NCI-H510A treated with DMSO at 0.1 percent for 48 hours (cell line): Measurements from ENCODE around the gene KRTAP12-1.
"Not testable (repeated sequence)": the region's sequence is repeated elsewhere in the genome, so short reads cannot be mapped to it uniquely, and the experiment has no call there.

Experiments
- DNase-seq: peaks from one replicate; lab custom pipeline; 2025; lab: John Stamatoyannopoulos, UW

Gene KRTAP12-1

DNA sequence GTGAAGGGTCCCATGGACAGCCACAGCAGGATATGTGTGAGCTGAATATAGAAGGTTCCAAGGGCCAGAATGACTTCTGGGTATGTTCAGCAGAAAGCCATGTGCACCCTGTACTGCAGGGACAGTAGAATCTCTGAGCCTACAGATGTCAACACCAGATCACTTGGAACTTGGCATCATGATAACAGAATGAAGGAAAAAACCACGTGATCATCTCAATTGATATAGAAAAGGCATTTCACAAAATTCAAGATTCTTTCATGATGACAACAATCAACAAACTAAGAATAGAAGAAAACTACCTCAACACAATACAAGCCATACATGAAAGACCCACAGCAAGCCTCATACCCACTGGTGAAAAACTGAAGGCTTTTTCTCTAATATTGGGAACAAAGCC is 14.4 kb downstream of the KRTAP12-1 start:
- no peak for DNase-seq

GRCh38 chr21:44666401-44667320 is 15.3 kb downstream of the KRTAP12-1 start, which contains the start of gene KRTAP12-2:
KRTAP12-2 (minus strand) TSS chr21:44666927; CDS start chr21:44666886, 41 bp downstream.
- no peak for DNase-seq

DNA sequence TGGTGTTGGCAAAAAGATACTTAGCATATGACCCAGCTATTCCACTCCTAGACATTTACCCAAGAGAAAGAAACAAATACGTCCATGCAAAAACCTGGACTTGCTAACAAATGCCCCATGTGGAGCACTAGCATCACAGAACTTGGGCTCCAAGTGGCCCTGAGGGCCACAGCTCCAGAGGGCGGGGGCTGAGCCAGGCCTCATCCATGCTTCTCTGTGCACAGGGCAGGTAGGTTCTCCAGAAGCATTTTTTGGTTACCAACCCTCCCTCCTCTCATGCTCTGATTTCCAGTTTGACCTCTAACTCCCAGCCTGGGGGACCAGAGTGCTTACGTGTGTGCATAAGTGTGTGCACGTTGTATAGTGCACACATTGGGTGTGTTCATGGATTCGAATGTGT is 17.3 kb downstream of the KRTAP12-1 start:
- no peak for DNase-seq

- not testable (repeated sequence) for DNase-seq
Measured at GRCh38 chr21:44661567-44661966, 20.4 kb downstream of the KRTAP12-1 start.

- DNase-seq = no peak
Measured at GRCh38 chr21:44658913-44659595, 22.9 kb downstream of the KRTAP12-1 start.

- DNase-seq = no peak
Measured at GRCh38 chr21:44658541-44658910, 23.4 kb downstream of the KRTAP12-1 start.

GRCh38 chr21:44657635-44658540 is 24.1 kb downstream of the KRTAP12-1 start, which contains the start of gene KRTAP12-3:
KRTAP12-3 (plus strand) TSS chr21:44657932; CDS start chr21:44657980, 48 bp downstream.
- DNase-seq = no peak

GRCh38 chr21:44656868-44657267 is 25.1 kb downstream of the KRTAP12-1 start:
- DNase-seq = no peak

DNA sequence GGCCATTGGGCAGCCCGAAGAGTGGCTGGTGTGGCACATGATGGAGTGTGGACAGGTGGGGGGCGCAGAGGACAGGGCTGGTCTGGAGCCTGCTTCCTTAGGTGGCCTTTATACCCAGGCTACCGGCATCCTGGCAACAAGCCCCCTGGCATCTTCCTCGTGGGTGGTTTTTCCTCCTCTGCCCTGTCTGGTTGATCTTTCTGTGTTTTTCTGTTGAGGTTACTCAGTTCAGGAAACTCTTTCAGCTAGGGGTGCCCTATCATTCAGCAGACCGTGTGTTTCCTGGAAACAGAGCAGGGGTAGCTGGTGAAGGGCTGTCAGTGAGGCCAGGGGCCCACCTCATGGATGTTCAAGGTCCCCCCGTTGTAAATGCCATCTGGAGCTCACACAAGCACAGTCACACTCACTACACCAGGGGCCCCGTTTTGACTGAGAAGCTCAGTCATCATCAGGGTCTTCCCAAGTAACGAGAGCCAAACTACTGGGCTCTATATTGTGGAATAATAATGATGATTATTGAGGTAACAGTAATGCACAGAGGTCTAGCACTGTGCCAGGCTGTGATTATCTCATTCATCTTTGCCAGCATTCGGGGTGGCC is 27.3 kb downstream of the KRTAP12-1 start, which contains the start of gene KRTAP12-4:
Gene KRTAP12-4, minus strand, starts transcription at position 84 of the 600 bp plus-strand sequence. Its CDS starts 45 bp downstream, at position 39.
- no peak for DNase-seq

DNA sequence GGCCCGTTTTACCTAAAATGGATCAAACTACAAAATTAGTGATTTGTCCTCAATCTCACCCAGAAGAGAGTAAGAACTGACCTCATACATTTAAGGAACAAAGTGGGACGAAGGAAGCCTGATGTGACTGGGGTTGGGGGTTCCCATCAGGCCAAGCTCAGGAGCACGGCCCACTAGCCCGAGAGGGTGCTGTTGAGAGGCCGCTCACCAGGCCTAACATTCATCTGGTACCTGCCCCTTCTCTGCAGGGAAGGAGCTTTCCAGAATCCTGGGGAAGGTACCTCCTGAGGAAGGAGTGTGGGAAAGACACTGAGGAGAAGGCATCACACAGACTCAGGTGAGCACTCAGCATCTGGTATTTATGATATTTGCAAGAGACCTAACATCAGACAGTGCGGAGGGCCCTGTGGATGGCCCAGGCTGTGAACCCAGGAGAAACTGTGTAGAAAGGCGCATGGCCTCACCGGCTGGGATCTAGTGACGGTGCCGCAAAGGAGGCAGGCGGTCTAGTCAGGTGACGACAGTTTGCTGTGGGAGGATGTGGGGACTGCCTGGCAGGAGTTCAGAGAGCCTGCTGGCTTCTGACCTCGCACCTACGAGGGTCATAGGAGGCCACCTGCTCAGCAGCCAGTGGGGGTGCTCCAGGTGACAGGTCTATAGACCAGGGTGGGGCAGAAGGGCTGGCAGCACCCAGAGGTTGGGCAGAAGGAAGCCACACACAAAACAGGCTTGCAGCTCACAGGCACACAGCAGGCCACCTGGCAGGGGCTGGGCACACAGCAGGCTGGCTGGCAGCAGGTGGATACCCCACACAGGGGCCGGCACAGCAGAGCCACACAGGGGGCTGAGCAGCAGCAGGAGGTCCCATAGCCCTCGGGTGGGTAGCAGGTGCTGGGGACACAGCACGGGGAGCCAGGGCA is 28.0 kb downstream of the KRTAP12-1 start:
- no peak for DNase-seq

DNA sequence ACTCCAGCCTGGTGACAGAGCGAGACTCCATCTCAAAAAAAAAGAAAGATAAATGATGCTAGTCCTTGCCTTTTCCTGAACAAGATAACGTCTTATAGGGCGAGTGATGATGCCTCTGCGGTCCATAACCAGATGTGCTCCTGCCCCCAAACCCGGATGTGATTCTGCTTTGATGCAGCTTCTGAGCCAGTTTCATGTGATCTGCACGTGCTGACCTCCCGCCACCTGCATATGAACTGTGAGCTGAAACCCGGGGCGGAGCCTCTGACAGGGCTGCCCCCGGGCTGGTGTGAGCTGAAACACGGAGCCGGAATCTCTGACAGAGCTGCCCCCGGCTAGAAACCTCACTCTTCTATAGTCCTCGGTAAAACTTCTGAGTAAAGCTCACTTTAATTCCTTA is 28.8 kb downstream of the KRTAP12-1 start:
- DNase-seq = no peak

DNA sequence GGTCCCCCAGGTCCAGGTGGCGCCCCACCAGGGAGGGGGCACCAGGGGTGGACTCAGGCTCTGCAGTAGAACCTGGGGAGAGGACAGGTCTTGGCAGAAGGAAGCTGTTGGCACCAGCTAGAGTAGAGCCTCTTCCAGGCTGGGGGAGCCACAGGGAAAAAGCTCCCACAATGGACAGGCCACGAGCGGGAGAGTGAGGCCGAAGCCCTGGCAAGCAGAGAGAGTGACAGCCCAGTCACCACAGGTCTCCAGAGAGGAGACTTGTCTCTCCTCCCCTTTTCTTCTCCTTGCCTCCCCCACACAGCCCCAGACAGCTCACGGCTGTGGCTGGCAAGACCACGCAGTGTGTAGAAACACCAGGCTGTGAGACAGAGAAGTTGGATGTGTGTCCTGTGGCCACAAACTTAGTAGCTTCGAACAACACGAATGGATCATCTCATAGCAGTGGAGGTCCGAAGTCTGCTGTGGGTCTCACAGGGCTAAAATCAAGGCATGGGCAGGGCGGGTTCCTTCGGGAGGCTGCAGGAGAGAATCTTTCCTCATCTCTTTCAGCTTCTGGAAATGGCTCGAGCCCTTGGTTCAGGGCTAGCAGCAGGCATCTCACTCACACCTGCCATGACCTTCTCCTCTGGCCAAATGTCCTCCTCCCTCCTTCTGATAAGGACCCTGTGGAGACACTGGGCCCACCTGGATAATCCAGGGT is 30.8 kb downstream of the KRTAP12-1 start:
- DNase-seq = no peak

GRCh38 chr21:44650265-44650972 is 31.5 kb downstream of the KRTAP12-1 start:
- DNase-seq = no peak

- DNase-seq = no peak
Measured at GRCh38 chr21:44649521-44650100, 32.4 kb downstream of the KRTAP12-1 start.

DNA sequence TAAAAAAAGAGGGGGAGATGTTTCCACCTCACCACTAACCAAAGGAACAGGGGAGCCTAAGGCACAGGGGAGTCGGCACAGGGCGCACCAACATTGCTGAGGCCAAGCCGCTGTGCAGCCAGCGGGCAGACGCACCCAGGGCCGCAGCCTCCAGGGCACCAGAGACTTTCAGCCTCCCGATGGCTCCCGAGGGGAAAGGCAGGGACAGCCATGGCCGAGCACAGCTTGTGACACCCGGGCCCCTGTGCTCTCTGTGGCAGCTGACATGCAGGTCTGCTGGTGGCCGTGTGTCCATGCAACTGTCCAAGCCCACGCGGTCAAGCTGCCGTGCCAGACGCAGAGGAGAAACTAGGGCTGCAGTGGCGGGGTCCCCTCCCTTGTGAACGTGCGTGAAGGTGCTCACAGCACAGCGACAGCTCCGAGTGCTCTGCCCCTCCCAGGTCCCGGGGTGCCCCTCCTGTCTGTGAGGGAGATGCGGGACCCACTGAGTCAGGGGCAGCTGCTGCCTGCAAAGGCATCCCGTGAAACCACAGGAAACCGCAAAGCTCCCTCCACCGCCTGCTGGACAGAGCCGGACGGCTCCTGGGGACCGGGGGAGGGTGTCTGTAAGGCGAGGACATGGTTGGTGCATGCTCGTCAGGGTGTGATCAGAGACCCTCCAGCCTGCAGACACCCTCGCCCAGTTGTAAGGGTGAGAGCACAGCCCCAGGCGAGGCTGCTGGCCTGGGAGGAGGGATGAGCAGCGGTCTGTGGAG is 33.2 kb downstream of the KRTAP12-1 start:
- no peak for DNase-seq

DNA sequence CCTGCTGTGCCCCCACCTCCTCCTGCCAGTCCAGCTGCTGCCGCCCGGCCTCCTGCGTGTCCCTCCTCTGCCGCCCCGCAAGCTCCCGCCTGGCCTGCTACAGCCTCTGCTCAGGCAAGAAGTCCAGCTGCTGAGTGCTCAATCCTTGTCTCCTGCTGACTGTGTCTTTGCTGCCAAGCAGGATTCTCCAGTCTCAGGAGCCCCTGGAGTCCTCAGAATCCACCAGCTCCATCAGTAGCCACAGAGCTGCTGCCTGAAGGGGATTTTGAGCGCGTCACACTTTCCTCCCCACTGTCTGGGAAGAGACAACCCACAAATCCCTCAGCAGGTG is 34.8 kb downstream of the KRTAP12-1 start:
- DNase-seq = no peak

DNA sequence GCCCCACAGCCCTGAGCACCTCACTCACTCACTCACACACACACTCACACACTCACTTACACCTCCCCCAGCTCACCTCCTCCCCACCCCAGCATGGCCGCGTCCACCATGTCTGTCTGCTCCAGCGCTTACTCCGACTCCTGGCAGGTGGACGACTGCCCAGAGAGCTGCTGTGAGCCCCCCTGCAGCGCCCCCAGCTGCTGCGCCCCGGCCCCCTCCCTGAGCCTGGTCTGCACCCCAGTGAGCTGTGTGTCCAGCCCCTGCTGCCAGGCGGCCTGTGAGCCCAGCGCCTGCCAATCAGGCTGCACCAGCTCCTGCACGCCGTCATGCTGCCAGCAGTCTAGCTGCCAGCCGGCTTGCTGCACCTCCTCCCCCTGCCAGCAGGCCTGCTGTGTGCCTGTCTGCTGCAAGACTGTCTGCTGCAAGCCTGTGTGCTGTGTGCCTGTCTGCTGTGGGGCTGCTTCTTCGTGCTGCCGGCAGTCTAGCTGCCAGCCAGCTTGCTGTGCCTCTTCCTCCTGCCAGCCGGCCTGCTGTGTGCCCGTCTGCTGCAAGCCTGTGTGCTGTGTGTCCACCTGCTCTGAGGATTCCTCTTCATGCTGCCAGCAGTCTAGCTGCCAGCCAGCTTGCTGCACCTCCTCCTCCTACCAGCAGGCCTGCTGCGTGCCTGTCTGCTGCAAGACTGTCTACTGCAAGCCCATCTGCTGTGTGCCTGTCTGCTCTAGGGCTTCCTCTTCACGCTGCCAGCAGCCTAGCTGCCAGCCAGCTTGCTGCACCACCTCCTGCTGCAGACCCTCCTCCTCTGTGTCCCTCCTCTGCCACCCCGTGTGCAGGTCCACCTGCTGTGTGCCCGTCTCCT is 35.4 kb downstream of the KRTAP12-1 start, which contains the start of gene KRTAP10-11:
Gene KRTAP10-11, plus strand, starts transcription at position 49 of the 856 bp plus-strand sequence. Its CDS starts 45 bp downstream, at position 94.
- DNase-seq = not testable (repeated sequence)
